Measurements from ENCODE around the gene GALNT18.

The GALNT18 gene

GRCh38 chr11:11293798-11294550 lies 327.8 kb downstream of the GALNT18 start:
- no peak for DNase-seq

- no peak for DNase-seq
Observed at GRCh38 chr11:11292839-11293238, 329.0 kb downstream of the GALNT18 start.

- no peak for DNase-seq
Observed at GRCh38 chr11:11291041-11292015, 330.5 kb downstream of the GALNT18 start.

GRCh38 chr11:11290354-11290753 lies 331.5 kb downstream of the GALNT18 start:
- no peak for DNase-seq

GRCh38 chr11:11289669-11290068 lies 332.1 kb downstream of the GALNT18 start:
- DNase-seq, result no peak

- DNase-seq, result no peak
Observed at GRCh38 chr11:11288972-11289616, 332.7 kb downstream of the GALNT18 start.

- no peak for DNase-seq
Observed at GRCh38 chr11:11284481-11284880, 337.3 kb downstream of the GALNT18 start.

GRCh38 chr11:11281626-11282025 lies 340.2 kb downstream of the GALNT18 start:
- DNase-seq, result no peak

GRCh38 chr11:11280826-11281225 lies 341.0 kb downstream of the GALNT18 start:
- no peak for DNase-seq

- DNase-seq, result no peak
Observed at GRCh38 chr11:11279956-11280689, 341.7 kb downstream of the GALNT18 start.

GRCh38 chr11:11272254-11272653 lies 349.6 kb downstream of the GALNT18 start:
- no peak for DNase-seq

- DNase-seq, result no peak
Observed at GRCh38 chr11:11270236-11270775, 351.5 kb downstream of the GALNT18 start.

- no peak for DNase-seq
Observed at GRCh38 chr11:11268706-11269105, 353.1 kb downstream of the GALNT18 start.

GRCh38 chr11:11268119-11268518 lies 353.7 kb downstream of the GALNT18 start:
- DNase-seq, result no peak

GRCh38 chr11:11267312-11267711 lies 354.5 kb downstream of the GALNT18 start:
- DNase-seq, result no peak

GRCh38 chr11:11265994-11266606 lies 355.7 kb downstream of the GALNT18 start:
- DNase-seq, result peak; percentile 66 to 72

- DNase-seq, result no peak
Observed at GRCh38 chr11:11265320-11265719, 356.5 kb downstream of the GALNT18 start.

- no peak for DNase-seq
Observed at GRCh38 chr11:11263238-11264005, 358.4 kb downstream of the GALNT18 start.

- no peak for DNase-seq
Observed at GRCh38 chr11:11262171-11262920, 359.5 kb downstream of the GALNT18 start.

GRCh38 chr11:11261629-11262028 lies 360.2 kb downstream of the GALNT18 start:
- no peak for DNase-seq

Data from stimulated activated CD4-positive, alpha-beta T cell treated with anti-CD3 and anti-CD28 coated beads, Interleukin-2, amount 100 ng/mL, for 48 hours (primary cell).